Type B pancreatic cell (in vitro differentiated cells): Measurements from ENCODE around the gene MRPL9. TPM values are rescaled to one million over a fixed set of nuclear protein-coding genes. Genes with fewer than 3 reads are reported as not detected.

Experiments
- DNase-seq: peaks from one replicate; pipeline ENCODE4 v3.0.0; 2021; ENCODE audit warnings: mixed read lengths; ENCODE audit not compliant: unreplicated experiment; ENCODE audit errors: extremely low spot score
- H3K27ac Mint-ChIP-seq: 2 replicates; pipeline ENCODE4 v1.8.0; 2021; ENCODE audit warnings: mild to moderate bottlenecking, mixed read lengths
- H3K27me3 Mint-ChIP-seq: 2 replicates; pipeline ENCODE4 v1.8.0; 2021; ENCODE audit warnings: mixed read lengths
- H3K36me3 Mint-ChIP-seq: 2 replicates; pipeline ENCODE4 v1.8.0; 2021; ENCODE audit warnings: mixed read lengths
- H3K4me1 Mint-ChIP-seq: one replicate; pipeline ENCODE4 v1.8.0; 2021; ENCODE audit warnings: mixed read lengths; ENCODE audit not compliant: unreplicated experiment
- H3K4me3 Mint-ChIP-seq: 2 replicates; pipeline ENCODE4 v1.8.0; 2021; ENCODE audit warnings: mild to moderate bottlenecking, mixed read lengths
- H3K9me3 Mint-ChIP-seq: 2 replicates; pipeline ENCODE4 v1.8.0; 2021; ENCODE audit warnings: mixed read lengths
- total RNA-seq: library from RNA; stranded (reverse); gene quantifications from 2 replicates; pipeline ENCODE4 v1.2.1, GENCODE V29; 2021; ENCODE audit warnings: low replicate concordance
- TF ChIP-seq, protein P1 (sequence below): fragments of 200-600 bp; sonication (generic); conservative IDR thresholded peaks from 2 replicates; pipeline ENCODE4 v1.5.0; 2021; ENCODE audit warnings: antibody characterized with exemption, mild to moderate bottlenecking

Gene MRPL9
- total RNA-seq, 1 donor from 2014 or later: 92.1 TPM

DNA sequence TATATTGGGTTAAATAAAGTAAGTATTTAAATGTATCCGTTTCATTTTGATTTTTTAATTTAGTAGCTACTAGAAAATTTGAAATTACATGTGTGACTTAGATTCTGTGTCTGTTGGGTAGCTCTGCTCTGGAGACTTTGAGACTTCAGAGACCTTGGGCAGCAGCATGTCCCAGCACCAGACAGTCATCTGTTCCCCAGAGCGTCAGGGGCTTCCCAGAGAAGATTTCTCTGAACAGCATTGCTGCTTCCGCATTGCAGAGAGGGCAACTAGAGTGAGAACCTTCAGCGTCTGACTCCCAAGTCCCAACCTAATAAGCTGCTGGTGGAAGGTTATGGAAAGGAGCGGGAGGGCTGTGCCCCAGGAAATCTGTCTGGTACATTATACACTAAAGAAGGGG, 35.3 kb upstream of the MRPL9 start:
- Mint-ChIP-seq H3K4me1 (peaks cover 7% of the 10 kb centered on the region), H3K27ac (no peak overlapping the region), H3K4me3 (no peak overlapping the region), H3K9me3 (no peaks in the 10 kb centered on the region), H3K27me3 (peaks cover 46% of the 10 kb centered on the region), H3K36me3 (no peaks in the 10 kb centered on the region)
- no peak for DNase-seq
- TF ChIP-seq, protein P1, sequence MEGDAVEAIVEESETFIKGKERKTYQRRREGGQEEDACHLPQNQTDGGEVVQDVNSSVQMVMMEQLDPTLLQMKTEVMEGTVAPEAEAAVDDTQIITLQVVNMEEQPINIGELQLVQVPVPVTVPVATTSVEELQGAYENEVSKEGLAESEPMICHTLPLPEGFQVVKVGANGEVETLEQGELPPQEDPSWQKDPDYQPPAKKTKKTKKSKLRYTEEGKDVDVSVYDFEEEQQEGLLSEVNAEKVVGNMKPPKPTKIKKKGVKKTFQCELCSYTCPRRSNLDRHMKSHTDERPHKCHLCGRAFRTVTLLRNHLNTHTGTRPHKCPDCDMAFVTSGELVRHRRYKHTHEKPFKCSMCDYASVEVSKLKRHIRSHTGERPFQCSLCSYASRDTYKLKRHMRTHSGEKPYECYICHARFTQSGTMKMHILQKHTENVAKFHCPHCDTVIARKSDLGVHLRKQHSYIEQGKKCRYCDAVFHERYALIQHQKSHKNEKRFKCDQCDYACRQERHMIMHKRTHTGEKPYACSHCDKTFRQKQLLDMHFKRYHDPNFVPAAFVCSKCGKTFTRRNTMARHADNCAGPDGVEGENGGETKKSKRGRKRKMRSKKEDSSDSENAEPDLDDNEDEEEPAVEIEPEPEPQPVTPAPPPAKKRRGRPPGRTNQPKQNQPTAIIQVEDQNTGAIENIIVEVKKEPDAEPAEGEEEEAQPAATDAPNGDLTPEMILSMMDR: no peak

DNA sequence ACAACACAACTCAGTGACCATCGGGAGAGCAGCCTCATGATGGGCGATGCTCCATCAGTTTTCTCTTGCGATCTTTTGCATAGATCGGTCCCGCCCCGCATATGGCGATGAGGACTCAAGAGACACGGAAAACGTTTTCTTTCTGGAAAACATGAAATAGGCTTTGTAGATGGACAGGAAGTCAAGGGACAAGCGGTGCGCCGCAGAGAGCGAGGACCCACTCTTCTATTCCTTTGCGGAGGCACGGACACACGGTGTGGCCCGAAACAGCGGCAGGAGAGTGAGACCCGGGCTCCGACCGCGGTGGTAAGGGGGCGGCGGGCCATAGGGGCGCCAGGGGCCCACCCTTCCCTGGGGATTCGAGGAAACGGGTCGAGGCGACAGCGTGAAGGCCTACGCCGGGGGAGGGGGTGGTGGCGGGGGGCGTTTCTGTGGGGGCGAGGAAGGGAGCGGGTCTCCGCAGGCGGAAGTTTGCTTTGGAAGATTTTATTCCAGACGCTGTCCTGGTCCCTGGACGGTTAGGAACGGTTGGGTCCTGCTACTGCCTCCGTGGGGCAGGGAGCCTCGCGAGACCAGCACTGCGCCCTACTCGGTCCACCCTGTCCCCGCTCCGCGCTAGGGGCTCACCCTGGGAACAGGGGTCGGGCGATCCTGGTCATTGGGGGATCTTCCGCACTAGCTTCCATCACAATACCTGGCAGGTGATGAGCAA, 27.8 kb upstream of the MRPL9 start:
- Mint-ChIP-seq H3K27ac (peak overlapping the region; percentile 92), H3K27me3 (peaks cover 24% of the 10 kb centered on the region), H3K4me3 (peak overlapping the region; percentile 97), H3K36me3 (peaks cover 4% of the 10 kb centered on the region), H3K4me1 (peaks cover 7% of the 10 kb centered on the region), H3K9me3 (no peaks in the 10 kb centered on the region)
- TF ChIP-seq, protein P1: no peak
- DNase-seq: no peak

DNA sequence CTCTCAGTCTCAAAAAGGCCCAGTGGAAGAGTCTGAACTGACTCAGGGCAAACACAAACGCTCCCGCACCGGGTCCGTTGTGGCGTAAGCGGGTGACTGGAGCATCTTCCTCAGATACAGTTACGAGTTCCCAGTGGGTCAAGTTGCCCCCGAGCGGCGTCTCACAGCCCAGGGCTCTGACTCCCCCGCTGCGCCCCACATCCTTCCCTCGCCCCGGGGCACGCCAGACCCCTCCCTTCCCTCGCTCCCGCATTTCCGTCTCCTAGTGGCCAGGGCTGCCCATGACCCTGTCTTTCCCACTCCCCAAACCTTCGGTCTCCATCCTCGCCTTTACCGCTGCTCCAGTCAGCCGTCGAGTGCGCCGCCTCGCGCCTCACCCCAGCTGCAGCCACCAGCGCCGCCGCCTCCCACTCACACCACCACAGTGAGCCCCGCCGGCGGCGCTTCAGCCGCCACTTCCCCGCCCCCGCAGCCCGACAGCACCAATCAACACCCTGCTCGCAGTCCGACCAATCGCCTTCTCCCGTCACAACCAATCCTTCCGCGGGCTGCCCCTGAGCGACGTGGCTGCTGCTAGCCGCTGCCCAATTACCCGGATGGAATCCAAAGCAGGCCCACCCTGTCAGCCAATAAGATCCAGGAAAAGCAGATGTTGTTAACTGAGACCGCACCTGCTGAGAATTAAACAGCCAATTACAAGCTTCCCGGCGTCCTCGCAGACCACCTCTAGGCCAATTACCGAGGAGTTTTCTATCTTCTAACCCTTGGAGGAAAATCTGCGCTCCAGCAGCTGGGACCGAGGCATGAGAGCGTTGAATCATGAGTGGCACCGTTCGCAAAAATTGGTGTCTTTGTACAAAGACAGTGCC, 27.0 kb upstream of the MRPL9 start, which contains the start of gene TDRKH:
TDRKH (minus strand) TSS at position 430 of the 869 bp plus-strand sequence. CDS start 7,478 bp downstream, outside the sequence.
- Mint-ChIP-seq H3K4me3 (peak within 1 kb of the TSS; percentile 97), H3K36me3 (peaks cover 4% of the 10 kb centered on the region), H3K9me3 (no peaks in the 10 kb centered on the region), H3K27ac (peak within 1 kb of the TSS; percentile 92), H3K27me3 (peaks cover 19% of the 10 kb centered on the region), H3K4me1 (peaks cover 7% of the 10 kb centered on the region)
- TF ChIP-seq, protein P1: peak; percentile 58
- peak; percentile 98 for DNase-seq

DNA sequence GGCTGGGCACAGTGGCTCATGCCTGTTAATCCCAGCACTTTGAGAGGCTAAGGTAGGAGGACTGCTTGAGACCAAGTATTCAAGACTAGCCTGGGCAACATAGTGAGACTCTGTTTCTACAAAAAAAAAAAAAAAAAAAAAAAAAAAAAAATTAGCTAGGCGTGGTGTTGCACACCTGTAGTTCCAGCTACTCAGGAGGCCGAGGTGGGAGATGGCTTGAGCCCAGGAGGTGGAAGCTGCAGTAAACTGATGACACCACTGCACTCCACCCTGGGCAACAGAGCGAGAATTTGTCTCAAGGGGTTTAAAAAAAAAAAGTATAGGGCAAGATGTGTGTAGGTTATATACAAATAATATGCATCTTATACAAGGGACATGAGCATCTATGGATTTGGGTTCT, 24.4 kb upstream of the MRPL9 start:
- Mint-ChIP-seq H3K4me3 (no peak overlapping the region), H3K4me1 (peaks cover 7% of the 10 kb centered on the region), H3K27ac (no peak overlapping the region), H3K27me3 (peaks cover 19% of the 10 kb centered on the region), H3K36me3 (peaks cover 4% of the 10 kb centered on the region), H3K9me3 (no peaks in the 10 kb centered on the region)
- TF ChIP-seq, protein P1: no peak
- DNase-seq: no peak

DNA sequence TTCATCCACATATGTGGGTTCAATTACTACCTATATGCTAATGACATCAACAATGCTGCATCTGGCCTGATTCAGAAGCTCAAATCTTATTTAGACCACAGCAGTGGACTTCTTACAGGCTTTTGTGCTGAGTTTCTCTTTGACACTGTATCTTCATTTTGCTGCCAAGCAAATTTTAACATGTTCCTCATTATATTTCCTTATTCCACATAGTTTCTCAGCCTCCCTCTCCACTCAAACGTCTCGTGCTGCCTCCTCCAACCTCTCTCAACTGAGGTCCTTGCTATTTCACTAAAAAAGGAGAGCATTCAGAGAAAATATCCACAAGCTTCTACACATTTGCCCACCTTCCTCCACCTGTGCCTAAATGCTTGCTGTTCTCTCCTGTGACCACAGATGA, 20.5 kb upstream of the MRPL9 start:
- Mint-ChIP-seq H3K4me1 (no peaks in the 10 kb centered on the region), H3K27me3 (peaks cover 2% of the 10 kb centered on the region), H3K4me3 (no peak overlapping the region), H3K9me3 (no peaks in the 10 kb centered on the region), H3K27ac (no peak overlapping the region), H3K36me3 (peaks cover 7% of the 10 kb centered on the region)
- TF ChIP-seq, protein P1: no peak
- no peak for DNase-seq
